HG03439 (cell line): ENCODE measurements around the gene RGL3.
"Not testable (repeated sequence)": the region's sequence is repeated elsewhere in the genome, so short reads cannot be mapped to it uniquely, and the experiment has no call there.

ENCODE experiments used
- ATAC-seq: cut with Tn5 transposase; IDR thresholded peaks from one replicate; pipeline ENCODE4 v1.9.1; 2021; ENCODE audit warnings: mild to moderate bottlenecking, moderate library complexity; ENCODE audit not compliant: unreplicated experiment

The RGL3 gene

GRCh38 chr19:11421371-11422098, 2.4 kb upstream of the RGL3 start:
- ATAC-seq = peak; percentile 44

DNA sequence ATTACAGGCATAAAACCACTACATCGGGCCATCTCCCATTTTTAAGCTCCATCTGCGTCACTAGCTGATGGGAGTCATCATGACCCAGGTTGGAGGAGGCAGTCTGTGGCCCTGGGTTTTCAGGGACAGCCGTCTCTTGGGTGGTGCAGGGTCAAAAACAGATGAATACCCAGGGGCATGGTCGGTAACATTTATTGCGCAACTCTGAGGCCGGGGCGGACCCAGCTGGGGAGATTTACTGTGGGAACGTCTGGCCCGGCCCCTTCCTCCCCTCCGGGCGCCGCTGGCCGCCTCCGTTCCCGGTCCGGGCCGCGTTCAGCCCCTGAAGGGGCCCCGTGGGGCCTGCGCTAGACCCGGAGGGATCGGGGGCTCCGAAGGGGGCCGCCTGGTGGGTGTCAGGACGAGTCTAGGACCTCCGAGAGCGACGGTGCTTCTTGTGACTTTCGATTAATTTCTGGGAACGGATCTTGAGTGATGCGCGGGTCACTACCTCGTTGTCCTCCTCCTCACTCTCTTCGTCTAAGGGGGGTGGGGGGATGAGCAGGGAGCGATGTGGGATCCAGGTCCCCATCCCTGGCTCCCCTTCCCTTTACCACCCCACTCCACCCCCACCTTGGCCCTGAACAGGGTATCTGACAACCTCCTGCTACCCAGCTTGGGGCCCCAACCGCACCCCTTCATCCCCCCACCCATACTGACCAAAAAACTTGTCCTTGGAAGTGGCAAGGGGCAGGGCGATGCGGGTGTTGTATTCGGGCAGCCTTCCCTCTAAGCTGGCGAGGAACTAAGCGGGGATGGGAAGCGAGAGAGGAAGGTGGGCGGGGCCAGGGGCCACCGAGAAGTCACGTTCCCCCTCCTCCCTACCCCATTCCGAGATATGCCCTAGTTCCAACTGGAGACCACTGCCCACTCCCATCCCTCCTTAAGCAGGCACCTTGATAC, 1.6 kb upstream of the RGL3 start:
- no peak for ATAC-seq

DNA sequence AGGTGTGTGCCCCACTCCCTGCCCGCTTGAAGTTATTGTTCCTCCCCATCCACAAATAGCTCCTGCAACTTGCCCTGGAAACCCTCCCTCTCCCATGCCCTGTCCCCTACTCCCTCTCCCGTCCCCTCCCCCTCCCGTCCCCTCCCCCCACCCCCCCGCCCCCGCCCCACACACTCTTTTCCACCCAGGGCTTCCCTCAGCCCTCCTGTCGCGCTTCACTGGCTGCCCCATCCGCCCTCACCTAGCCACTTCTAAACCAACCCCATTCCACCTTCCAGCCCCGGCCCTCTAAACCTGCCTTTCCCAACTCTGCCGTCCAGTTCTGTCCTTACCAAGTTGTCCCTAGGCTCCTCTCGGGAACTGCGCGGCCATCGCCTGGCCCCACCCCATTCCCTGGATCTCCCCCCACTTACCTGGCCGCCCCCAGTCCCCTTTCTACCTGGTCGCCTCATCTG, 993 bp downstream of the RGL3 start:
- ATAC-seq = no peak

GRCh38 chr19:11416346-11417052, 2.6 kb downstream of the RGL3 start:
- no peak for ATAC-seq

DNA sequence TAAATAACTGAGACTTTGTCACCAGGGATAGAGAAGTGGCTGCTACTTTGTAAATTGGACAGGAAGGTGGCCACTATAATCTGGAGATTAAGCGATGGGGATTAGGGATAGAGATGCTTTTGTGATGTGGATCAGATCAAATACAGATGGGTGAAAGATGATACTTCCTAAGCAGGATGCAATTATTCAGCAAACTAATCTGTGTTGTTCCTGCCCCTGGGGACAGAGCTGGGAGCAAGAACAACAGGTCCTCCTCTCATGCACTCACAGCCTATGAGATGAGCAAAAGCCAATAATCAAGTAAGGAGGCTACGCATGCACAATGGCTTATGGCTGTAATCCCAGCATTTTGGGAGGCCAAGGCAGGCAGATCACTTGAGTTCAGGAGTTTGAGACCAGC, 4.6 kb downstream of the RGL3 start:
- no peak for ATAC-seq

DNA sequence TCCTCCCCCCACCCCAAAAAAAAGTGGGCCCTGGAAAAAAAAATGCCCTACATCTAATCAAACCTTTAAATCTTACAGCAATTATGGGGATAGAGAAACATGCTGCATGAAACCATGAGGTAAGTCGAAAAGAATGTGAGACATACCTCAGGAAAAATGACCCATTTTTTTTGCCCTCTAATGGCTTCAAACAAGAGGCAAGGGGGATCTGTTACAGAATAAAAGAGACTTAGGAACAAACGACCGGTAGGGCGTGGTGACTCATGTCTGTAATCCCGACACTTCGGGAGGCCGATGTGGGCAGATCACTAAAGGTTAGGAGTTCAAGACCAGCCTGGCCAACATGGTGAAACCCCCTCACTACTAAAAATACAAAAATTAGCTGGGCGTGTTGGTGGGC, 8.4 kb downstream of the RGL3 start:
- ATAC-seq = no peak

DNA sequence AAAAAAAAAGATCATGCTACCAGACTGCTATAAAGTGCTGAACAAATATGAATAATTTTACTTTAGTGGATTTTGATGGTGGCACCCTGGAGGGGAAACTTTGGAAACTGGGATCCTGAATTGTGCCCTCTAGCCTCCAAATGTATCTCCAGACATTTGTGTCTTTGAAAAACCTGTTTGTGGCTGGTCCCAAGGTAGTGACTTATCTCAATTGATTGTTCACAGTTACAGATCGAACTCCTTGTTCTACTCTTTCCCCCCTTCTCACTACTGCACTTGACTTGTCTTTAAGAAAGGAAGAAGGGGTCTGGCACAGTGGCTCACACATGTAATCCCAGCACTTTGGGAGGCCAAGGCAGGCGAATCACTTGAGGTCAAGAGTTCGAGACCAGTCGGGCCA, 10.5 kb downstream of the RGL3 start:
- no peak for ATAC-seq

- ATAC-seq = not testable (repeated sequence)
These were observed 12.3 kb downstream of the RGL3 start for GRCh38 chr19:11406703-11407236.

DNA sequence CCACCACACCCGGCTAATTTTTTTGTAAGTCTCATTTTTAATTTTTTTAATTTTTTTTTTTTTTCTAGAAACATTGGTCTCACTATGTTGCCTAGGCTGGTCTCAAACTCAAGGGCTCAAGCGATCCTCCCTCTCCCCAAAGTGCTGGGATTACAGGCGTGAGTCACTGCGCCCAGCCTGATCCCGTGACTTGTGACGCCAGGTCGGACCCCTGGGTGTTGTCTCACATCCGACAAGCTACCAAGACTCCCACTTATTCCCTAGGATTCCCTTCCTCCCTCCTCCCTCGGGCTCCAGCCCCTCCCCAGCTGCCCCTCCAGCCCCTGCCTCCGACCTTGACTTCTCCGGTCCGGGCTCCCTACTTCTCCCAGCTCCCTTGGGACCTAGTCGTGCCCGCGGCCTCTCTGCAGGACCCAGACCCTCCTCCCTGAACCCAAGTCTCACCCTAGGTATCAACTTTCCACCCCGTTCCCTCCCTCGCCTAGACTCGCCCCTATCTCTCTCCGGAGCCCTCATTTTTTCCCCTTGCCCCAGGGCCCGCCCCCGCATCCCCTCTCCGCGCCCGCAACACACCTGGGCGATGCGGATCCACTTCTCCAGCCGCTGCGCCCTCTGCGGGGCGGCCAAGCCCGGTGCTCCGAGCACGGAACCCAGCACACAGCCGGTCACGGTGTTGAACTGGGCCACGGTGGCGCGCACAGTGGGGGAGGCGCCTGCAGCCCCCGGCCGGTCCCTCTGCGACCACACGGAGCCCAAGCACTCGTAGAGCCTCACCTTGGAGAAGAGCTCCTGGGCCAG, 13.1 kb downstream of the RGL3 start:
- ATAC-seq = no peak

DNA sequence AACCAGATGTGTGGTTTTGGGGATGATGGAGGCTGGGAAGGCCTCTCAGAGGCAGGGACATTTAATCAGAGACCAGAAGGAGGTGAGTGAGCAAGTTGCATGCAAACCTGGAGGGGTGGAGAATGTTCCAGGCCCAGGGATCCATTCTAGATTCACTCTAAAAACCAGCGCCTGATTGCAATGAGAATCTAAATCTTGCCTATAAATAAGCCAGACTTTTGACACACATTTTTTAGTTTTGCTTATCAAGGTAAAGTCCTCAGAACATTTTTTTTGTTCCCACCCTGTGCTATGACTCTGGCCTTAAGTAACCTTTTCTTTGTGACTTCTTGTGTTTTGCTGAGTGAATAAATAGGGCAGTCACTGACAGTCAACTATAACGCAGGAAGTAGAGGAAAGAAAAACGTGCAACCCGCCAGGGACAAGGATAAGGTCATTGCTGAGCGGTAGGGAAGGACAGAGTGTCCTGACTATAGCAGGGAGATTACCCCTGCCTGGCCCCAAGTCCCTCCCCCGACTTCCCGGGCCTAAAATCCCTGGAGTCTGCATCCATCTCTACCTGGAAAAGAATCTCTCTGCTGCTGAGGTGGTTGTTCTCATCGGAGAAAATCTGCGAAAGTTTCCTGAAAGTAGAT, 14.4 kb downstream of the RGL3 start:
- no peak for ATAC-seq

DNA sequence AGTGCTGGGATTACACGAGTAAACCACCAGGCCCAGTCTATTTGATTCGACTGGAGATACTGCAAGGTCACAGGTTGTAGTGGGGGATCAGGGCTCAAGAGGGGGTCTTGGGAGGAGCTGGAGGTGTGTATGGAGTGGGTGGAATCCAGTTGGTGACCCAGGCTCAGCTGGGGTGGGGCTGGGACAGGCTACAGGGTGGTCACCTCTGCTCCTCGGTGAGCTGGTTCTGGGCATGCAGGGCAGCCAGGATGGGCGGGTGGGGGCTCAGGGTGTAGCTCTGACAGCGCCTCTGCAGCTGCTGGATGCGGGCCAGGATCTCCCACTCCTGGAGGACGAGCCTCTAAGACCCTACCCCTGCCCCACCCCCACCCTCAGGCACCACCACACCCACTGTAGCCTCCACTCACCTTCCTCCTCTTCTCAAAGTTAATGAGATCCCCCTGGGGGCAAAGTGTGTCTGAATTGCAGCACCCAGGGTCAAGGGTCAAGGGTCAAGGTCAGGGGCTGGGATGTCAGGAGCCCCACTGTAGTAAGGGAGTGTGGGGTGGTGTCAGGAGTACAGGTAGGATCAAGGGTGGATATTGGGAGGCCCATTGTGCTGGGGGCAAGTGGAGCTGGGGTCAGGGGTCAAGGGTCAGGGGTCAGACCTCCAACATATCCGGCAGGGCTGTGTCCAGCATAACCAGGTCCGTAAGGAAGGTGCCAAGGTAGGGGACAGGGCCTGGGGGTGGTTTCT, 17.1 kb downstream of the RGL3 start:
- no peak for ATAC-seq

GRCh38 chr19:11400798-11401197, 18.3 kb downstream of the RGL3 start:
- no peak for ATAC-seq

- ATAC-seq = no peak
These were observed 19.4 kb downstream of the RGL3 start for GRCh38 chr19:11399667-11400066.

DNA sequence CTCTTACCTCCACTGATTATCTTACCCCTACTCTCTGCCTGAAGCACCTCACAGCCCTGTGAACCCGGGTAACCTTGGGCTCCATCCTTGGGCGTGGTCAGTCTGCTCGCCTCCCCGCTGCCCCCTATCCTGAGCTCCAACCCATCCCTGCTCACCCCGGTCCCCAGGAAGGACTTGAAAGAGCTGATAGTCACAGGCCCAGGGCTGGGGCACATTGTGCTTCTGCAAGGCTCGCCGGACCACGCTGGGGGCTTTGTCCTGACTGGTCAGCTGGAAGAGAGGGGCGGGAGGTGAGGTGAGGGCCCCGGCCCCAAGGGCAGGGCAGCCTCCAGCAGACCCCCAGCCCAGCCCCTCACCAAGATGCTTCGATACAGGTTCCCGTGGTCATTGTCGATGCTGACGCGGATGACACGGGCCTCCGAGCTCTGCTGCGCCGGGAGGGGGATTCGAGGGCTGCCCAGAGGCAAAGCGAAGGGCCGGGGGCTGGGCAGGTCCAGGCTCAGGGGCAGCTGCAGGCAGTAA, 22.0 kb downstream of the RGL3 start:
- no peak for ATAC-seq

DNA sequence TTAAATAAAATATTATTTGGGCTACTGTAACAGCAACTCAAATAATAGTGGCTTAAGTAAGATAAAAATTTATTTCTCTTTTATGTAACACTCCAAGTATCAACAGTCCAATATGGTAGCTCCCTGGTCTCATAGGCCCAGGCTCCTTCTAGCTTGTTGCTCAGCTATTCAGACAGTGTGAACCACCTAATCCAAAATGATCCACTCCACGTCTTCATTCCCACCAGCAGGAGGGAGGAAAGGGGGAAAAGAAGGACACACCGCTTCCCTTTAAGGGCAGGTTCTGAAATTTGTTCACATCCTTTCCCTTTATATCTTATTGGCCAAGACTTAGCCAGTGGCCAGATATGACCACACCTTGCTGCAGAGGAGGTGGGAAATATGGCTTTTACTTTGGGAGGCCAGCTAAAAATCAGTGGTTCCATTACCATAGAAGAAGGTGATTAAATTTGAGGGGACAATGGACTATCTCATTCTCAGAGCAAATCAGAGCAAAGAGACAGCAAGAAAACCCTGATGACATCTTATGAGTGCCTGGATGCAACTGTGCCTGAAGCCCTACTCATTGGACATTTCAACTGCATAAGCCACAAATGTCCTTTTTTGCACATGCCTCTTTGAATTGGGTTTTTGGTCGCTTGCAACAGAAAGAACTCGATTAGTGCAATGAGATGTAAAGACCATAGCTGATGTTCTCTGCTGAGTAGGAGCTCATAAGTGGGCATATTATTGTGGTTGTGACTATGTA, 28.0 kb downstream of the RGL3 start:
- no peak for ATAC-seq

GRCh38 chr19:11390359-11390758, 28.8 kb downstream of the RGL3 start:
- ATAC-seq = no peak

- no peak for ATAC-seq
These were observed 31.7 kb downstream of the RGL3 start for GRCh38 chr19:11387162-11388034.
